Stomach (tissue), 9 donors: ENCODE results near the gene RPP25L. TPM values are rescaled to one million over a fixed set of nuclear protein-coding genes. Genes with fewer than 3 reads are reported as not detected.
A peak's percentile ranks its signal among the peaks of the same experiment; 100 is the strongest.

Source experiments
- DNase-seq, 2 donors: peaks; one replicate each; pipeline versions ENCODE4 v3.0.0 to v3.0.0-alpha.2; 2013 to 2019
- H3K27ac ChIP-seq, 5 donors: fragments of 200-600 bp in 4 of 5; sonication (generic) in 4 of 5; one replicate each; pipeline ENCODE4 v1.5.1; 2013 to 2019; ENCODE audit warnings: mild to moderate bottlenecking in 1 of 5, moderate library complexity in 1 of 5
- H3K27me3 ChIP-seq, 3 donors: fragments of 200-600 bp; sonication (generic); one replicate each; pipeline ENCODE4 v1.5.1; 2017 to 2019; ENCODE audit warnings: mixed run types in 1 of 3
- H3K36me3 ChIP-seq, 4 donors: fragments of 200-600 bp; sonication (generic); 1 replicate in 3 of 4; 2 replicates in 1 of 4; pipeline ENCODE4 v1.5.1; 2016 to 2019
- H3K4me1 ChIP-seq, 4 donors: fragments of 200-600 bp; sonication (generic); one replicate each; pipeline ENCODE4 v1.5.1; 2016 to 2019
- H3K4me3 ChIP-seq, 4 donors: fragments of 200-600 bp; sonication (generic) in 3 of 4; one replicate each; pipeline ENCODE4 v1.5.1; 2016 to 2019; ENCODE audit warnings: mild to moderate bottlenecking in 1 of 4
- H3K9me3 ChIP-seq, 4 donors: fragments of 200-600 bp; sonication (generic); one replicate each; pipeline ENCODE4 v1.5.1; 2016 to 2019
- EP300 ChIP-seq: sonication (generic); formaldehyde crosslinking; IDR thresholded peaks from one replicate; pipeline ENCODE4 v1.6.1; 2017; ENCODE audit warnings: antibody characterized with exemption
- POLR2A ChIP-seq, 4 donors: fragments of 450-650 bp; IDR thresholded peaks; one replicate each; pipeline ENCODE4 v1.6.1; 2016; ENCODE audit warnings: antibody characterized with exemption in 4 of 4, control low read depth in 2 of 4, mild to moderate bottlenecking in 1 of 4, moderate library complexity in 1 of 4
- POLR2AphosphoS5 ChIP-seq, 3 donors: sonication (generic); formaldehyde crosslinking; IDR thresholded peaks; one replicate each; pipeline ENCODE4 v1.6.1; 2016; ENCODE audit warnings: antibody characterized with exemption in 3 of 3
- WGBS, 5 donors: extraction: QIAGEN DNeasy Blood & Tissue Kit in 3 of 5; methylation state at CpG; one replicate each; pipeline versions ENCODE4 v1.1.5 to v1.1.7; 2013 to 2018; 5-methylcytosine and 5-hydroxymethylcytosine counted together
- intact Hi-C: fragments of 100-400 bp; cut with DNase I; formaldehyde crosslinking; loops from one replicate; pipeline ENCODE4 v1.15.1; 2023; ENCODE audit warnings: low total_unique reads
- polyA plus RNA-seq, 3 donors: library from polyadenylated mRNA; stranded (reverse); fragments of 200-250 nt; gene quantifications; one replicate each; pipeline ENCODE4 v1.2.3, GENCODE V29; 2013
- total RNA-seq, 5 donors: library from RNA; depleted of rRNA; stranded (reverse); fragments of >200 nt; gene quantifications; one replicate each; pipeline versions ENCODE4 v1.1.0 to v1.2.3, GENCODE V29; 2014 to 2016
- TF ChIP-seq, protein P1 (sequence below), 7 experiments: fragments of 450-650 bp in 4 of 7; fragments of 200-600 bp in 3 of 7; sonication (generic) in 3 of 7; IDR thresholded peaks; one replicate each; pipeline ENCODE4 v1.5.1; 2016 to 2019; ENCODE audit warnings: antibody characterized with exemption in 7 of 7, control low read depth in 2 of 7, mild to moderate bottlenecking in 1 of 7
- donor health status: healthy with polysubstance abuse.
- donor health status: Bipolar disorder and iron deficiency.
- donor health status: healthy.

RPP25L gene
- total and polyA plus RNA-seq, 8 donors, result 2.9 to 49.5 (median 33.4) TPM

- H3K27me3 ChIP-seq, result peaks cover 0 to 99% (median 62%) of the 10 kb centered on the region in 3 donors
- intact Hi-C loops, result no loop called here
- 10 to 27% (median 12%) methylated on average over 20 to 28 of the region's 28 CpGs for WGBS, 5 donors
- peak in 1 of 2 donors; percentile 87 for DNase-seq
- H3K9me3 ChIP-seq, result no peaks in the 10 kb centered on the region
- no peaks in the 10 kb centered on the region for H3K36me3 ChIP-seq
- H3K4me3 ChIP-seq, result peak overlapping the region; percentile 33 to 47 (median 36)
- H3K4me1 ChIP-seq, result peaks cover 11 to 31% (median 22%) of the 10 kb centered on the region in 4 donors
- H3K27ac ChIP-seq, result peak overlapping the region in 1 of 5 donors; percentile 42
- TF ChIP-seq, protein P1, sequence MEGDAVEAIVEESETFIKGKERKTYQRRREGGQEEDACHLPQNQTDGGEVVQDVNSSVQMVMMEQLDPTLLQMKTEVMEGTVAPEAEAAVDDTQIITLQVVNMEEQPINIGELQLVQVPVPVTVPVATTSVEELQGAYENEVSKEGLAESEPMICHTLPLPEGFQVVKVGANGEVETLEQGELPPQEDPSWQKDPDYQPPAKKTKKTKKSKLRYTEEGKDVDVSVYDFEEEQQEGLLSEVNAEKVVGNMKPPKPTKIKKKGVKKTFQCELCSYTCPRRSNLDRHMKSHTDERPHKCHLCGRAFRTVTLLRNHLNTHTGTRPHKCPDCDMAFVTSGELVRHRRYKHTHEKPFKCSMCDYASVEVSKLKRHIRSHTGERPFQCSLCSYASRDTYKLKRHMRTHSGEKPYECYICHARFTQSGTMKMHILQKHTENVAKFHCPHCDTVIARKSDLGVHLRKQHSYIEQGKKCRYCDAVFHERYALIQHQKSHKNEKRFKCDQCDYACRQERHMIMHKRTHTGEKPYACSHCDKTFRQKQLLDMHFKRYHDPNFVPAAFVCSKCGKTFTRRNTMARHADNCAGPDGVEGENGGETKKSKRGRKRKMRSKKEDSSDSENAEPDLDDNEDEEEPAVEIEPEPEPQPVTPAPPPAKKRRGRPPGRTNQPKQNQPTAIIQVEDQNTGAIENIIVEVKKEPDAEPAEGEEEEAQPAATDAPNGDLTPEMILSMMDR (IDR thresholded peaks at IDR 0.05), result no peak
- TF ChIP-seq POLR2AphosphoS5 (IDR thresholded peaks at IDR 0.05), result no peak
- no peak for TF ChIP-seq POLR2A (IDR thresholded peaks at IDR 0.05)
- TF ChIP-seq EP300, result no peak
Observed at GRCh38 chr9:34578241-34579103, 33.4 kb downstream of the RPP25L start.

DNA sequence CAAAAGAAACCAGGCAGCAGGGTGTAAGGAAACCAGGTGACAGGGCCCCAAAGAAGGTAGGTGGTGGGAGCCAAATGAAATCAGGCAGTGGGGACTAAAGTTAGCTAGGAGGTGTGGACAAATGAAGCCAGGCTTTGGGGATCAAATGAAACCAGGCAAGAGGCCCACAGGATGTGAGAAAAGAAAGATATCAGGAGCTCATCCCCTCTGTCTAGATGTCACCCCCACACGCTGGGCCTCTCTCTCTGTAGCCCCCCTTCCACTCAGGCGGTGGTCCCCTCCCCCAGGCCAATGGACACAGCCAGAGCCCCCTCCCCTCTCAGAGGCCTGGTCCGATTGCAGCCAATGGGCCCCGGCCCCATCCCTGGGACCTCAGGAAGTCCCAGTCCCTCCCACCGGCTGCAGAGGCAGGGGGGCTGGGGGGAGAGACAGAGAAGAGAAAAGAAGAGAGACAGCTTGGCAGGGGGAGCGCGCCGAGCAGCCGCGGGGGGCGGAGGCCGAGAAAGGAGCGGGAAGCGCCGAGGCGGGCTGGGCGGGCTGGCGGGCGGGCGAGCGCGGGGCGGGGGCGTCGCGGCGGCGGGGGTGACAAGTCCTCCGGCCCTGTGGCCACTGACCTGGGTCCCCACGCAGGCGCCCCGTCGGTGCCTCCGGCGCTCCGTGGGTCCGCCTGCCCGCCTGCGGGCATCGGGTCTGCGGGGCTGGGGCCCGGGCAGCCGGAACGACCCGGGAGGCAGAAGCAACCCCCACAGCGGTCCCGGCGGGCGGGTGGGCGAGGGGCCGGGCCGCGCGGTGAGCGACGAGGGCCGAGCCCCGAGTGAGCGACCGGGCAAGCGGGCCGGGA, 34.3 kb downstream of the RPP25L start:
- H3K4me3 ChIP-seq, result peak overlapping the region; percentile 33 to 47 (median 36)
- H3K9me3 ChIP-seq, result no peaks in the 10 kb centered on the region
- intact Hi-C loops, result no loop called here
- peak overlapping the region in 1 of 5 donors; percentile 42 for H3K27ac ChIP-seq
- H3K4me1 ChIP-seq, result peaks cover 11 to 31% (median 22%) of the 10 kb centered on the region in 4 donors
- no peaks in the 10 kb centered on the region for H3K36me3 ChIP-seq
- H3K27me3 ChIP-seq, result peaks cover 0 to 96% (median 58%) of the 10 kb centered on the region in 3 donors
- TF ChIP-seq EP300 (no peak), POLR2AphosphoS5 (IDR thresholded peaks at IDR 0.05) (no peak), POLR2A (IDR thresholded peaks at IDR 0.05) (no peak)
- TF ChIP-seq, protein P1 (IDR thresholded peaks at IDR 0.05), result no peak
- peak in 1 of 2 donors; percentile 91 for DNase-seq
- WGBS, 5 donors, result 2 to 15% (median 3%) methylated on average over 5 to 62 of the region's 62 CpGs

- no peaks in the 10 kb centered on the region for H3K36me3 ChIP-seq
- no peaks in the 10 kb centered on the region for H3K9me3 ChIP-seq
- no peak overlapping the region for H3K4me3 ChIP-seq
- no peak for TF ChIP-seq POLR2AphosphoS5 (IDR thresholded peaks at IDR 0.05)
- peaks cover 11 to 36% (median 22%) of the 10 kb centered on the region in 4 donors for H3K4me1 ChIP-seq
- peak in 1 of 2 donors; percentile 59 for DNase-seq
- WGBS, 5 donors, result 38 to 72% (median 49%) methylated on average over 10 to 14 of the region's 14 CpGs
- peaks cover 0 to 88% (median 54%) of the 10 kb centered on the region in 3 donors for H3K27me3 ChIP-seq
- intact Hi-C loops, result no loop called here
- H3K27ac ChIP-seq, result no peak overlapping the region
Observed at GRCh38 chr9:34576597-34577399, 35.1 kb downstream of the RPP25L start.

DNA sequence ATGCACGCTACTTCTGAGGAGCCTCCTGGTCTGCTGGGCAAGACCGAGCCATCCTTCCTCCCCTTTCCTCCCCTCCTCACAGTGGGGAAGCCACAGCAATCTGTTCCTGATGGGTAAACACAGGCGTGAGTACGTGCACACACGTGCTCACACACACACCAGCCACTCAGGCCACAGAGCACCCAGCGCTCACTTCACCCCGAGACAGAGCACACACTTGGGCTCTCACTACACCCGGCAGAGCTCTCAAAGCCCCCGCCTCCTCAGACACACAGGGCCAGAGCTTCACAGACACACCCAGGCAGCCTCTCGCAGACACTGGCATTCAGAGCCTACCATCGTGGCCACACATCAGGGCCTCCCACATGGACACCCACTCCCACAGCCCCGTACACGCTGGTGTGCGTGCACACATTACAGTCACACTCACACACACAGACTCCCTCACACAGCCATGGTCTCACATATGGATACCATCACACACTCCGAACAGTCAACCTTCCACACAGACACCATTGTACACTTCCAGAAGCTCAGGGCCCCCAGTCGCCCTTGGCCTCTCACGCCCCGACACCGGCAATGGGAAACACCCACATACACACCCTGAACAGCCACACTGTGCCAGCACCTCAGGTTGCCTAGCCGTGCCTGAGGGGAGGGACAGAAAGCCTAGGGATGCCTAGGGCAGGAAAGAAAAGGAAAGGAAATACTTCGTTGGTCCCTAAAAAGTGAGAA, 35.9 kb downstream of the RPP25L start:
- 45 to 67% (median 49%) methylated on average over 17 to 21 of the region's 21 CpGs for WGBS, 5 donors
- DNase-seq, result no peak
- Histone ChIP-seq H3K9me3 (no peaks in the 10 kb centered on the region), H3K27me3 (peaks cover 0 to 81% (median 47%) of the 10 kb centered on the region in 3 donors), H3K4me1 (peaks cover 11 to 38% (median 23%) of the 10 kb centered on the region in 4 donors), H3K4me3 (no peak overlapping the region), H3K36me3 (no peaks in the 10 kb centered on the region), H3K27ac (no peak overlapping the region)
- no peak for TF ChIP-seq EP300
- TF ChIP-seq, protein P1 (IDR thresholded peaks at IDR 0.05), result no peak
- TF ChIP-seq POLR2AphosphoS5 (IDR thresholded peaks at IDR 0.05), result no peak
- TF ChIP-seq POLR2A (IDR thresholded peaks at IDR 0.05), result no peak
- intact Hi-C loops, result no loop called here
